ENCODE measurements around the gene TFAP2A.

TFAP2A gene

GRCh38 chr6:10414756-10415616, at the start of gene TFAP2A:
Gene TFAP2A (minus strand): TSS chr6:10415074. CDS start chr6:10414991, 83 bp downstream.
- peak; percentile 58 for DNase-seq (ENCODE audit: low spot score)

- DNase-seq (ENCODE audit: low spot score): no peak
Observed at GRCh38 chr6:10463491-10464481, 48.9 kb upstream of the TFAP2A start.

- no peak for DNase-seq (ENCODE audit: low spot score)
Observed at GRCh38 chr6:10463040-10463439, 48.2 kb upstream of the TFAP2A start.

GRCh38 chr6:10461850-10462249, 47.0 kb upstream of the TFAP2A start:
- no peak for DNase-seq (ENCODE audit: low spot score)

GRCh38 chr6:10460096-10460495, 45.2 kb upstream of the TFAP2A start:
- no peak for DNase-seq (ENCODE audit: low spot score)

- DNase-seq (ENCODE audit: low spot score): no peak
Observed at GRCh38 chr6:10458287-10458686, 43.4 kb upstream of the TFAP2A start.

DNA sequence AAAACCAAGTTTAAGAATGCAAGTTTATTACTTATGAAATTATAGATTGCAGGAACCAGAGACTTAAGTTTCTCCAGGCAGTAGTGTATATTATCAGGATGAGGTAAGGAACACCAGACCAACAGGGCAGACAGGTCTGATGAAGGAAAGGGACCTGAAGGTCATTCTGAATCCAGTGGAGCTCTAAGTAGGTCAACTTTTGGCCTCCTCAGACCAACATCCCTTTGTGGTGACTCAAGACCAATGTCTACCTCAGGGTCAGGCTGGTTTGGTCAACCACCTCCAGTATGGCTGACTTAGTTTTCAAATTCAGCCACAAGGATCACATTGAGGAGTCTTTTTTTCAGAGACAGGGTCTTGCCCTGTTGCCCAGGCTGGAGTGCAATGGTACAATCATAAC, 38.7 kb upstream of the TFAP2A start:
- DNase-seq (ENCODE audit: low spot score): no peak

GRCh38 chr6:10451828-10452509, 37.1 kb upstream of the TFAP2A start:
- peak; percentile 82 for DNase-seq (ENCODE audit: low spot score)

DNA sequence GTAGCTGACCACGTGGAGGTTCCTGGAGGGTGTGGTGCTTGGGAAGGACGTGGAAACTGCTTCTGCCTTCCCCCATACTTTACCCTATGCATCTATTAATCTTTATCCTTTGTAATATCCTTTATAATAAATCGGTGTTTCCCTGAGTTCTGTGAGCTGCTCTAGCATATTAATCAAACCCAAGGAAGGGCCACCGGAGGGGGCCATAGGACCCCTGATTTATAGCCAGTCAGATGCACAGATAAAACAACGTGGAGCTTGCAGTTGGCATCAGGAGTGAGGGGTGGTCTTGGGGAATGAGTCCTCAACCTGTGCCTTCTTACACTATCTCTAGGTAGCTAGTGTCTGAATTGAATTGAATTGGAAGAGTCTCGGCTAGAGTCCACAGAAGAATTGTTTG, 36.5 kb upstream of the TFAP2A start:
- DNase-seq (ENCODE audit: low spot score): no peak

DNA sequence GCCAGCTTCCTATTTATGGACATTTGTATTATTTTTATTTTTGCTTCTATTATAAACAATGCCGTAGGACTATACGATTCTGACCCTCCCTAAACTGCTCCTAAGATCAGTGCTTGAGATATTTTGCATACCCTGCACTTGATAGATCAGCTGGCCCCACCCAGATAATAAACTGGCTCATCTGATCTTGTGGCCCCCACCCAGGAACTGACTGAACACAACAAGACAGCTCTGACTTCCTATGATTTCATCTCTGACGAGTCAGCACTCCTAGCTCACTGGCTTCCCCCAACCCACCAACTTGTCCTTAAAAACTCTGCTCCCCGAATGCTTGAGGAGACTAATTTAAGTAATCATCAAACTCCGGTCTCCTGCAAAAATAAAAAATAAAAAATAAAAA, 34.9 kb upstream of the TFAP2A start:
- no peak for DNase-seq (ENCODE audit: low spot score)

DNA sequence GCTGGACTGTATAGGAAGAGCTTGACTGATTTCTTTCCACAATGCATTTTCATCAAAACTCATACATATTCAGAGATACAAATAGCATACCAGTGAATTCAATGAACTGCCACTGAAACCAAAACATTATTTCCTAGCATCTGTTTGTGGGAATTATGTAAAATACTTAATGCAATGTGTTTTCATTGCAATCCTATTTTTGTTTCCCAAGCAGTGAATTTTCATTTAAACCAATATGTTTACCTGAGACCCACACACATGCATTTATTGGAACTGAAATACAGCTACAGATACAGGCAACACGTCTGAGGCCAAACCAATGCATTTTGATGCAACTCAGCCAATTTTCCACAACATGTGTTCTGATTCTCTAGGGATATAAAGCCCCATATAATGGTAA, 33.2 kb upstream of the TFAP2A start:
- no peak for DNase-seq (ENCODE audit: low spot score)

DNA sequence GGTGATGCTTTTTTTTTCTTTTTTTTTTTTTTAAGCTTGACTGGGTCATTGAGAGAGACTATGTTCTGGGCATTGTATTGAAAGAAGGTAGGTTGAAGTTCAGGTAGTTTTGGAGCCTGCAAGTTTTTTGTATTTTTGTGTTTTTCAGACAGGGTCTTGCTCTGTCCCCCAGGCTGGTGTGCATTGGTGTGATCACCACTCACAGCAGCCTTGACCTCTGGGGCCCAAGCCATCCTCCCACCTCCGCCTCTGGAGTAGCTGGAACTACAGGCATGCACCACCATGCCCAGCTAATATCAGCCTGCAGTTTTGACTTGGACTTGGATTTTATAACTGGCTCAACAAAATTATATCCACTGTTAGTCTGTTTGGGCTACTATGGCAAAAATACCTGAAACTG, 31.7 kb upstream of the TFAP2A start:
- DNase-seq (ENCODE audit: low spot score): no peak

- no peak for DNase-seq (ENCODE audit: low spot score)
Observed at GRCh38 chr6:10441655-10442009, 26.8 kb upstream of the TFAP2A start.

DNA sequence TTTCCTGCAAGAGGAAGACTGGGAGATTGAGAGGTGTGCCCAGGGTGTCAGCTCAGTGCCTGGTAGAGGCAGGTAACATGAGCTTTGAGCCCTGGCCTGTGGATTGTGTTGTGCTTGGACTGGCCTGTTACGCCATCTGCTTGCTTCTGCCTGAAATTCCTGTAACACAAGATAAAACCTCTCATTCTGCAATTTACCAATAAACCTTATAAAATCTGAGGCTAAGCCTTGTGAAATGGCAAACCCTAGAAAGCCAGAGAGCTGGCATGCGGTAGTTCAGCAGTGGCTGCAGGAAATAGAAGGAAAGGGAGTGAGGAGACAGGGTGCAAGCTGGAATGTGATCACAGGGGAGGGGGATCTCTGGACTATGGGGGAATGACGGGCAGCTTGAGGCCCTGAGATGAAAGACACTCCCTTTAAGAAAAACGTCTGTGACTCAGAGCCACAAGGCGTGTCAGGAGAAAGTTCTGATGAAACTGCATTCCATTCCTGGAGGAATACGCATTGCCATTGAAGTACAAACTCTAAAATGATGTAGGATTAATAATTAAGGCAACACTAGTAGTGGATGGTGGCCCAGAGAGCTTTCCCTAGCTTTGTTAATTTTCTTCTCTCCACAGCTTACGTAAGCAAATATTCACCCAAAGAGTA, 26.3 kb upstream of the TFAP2A start:
- DNase-seq (ENCODE audit: low spot score): peak; percentile 86

- no peak for DNase-seq (ENCODE audit: low spot score)
Observed at GRCh38 chr6:10437891-10438290, 23.0 kb upstream of the TFAP2A start.

GRCh38 chr6:10434235-10434634, 19.4 kb upstream of the TFAP2A start:
- DNase-seq (ENCODE audit: low spot score): no peak

DNA sequence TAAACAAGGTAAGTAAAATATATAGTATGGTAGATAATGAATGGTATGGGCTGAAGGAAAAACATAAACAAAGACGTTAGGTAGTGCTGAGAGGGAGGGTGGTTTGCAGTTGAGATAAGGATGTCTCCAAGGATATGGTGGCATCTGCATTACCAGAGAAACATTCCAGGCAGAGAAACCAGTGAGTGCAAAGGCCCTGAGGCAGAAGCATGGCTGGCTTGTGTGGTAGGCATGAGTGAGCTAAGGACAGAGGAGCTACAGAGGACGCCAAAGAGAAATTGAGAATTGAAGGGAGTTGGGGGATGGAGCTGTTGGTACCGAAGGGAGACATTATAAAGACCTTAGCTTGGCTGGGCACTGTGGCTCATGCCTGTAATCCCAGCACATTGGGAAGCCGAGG, 18.4 kb upstream of the TFAP2A start:
- DNase-seq (ENCODE audit: low spot score): no peak

DNA sequence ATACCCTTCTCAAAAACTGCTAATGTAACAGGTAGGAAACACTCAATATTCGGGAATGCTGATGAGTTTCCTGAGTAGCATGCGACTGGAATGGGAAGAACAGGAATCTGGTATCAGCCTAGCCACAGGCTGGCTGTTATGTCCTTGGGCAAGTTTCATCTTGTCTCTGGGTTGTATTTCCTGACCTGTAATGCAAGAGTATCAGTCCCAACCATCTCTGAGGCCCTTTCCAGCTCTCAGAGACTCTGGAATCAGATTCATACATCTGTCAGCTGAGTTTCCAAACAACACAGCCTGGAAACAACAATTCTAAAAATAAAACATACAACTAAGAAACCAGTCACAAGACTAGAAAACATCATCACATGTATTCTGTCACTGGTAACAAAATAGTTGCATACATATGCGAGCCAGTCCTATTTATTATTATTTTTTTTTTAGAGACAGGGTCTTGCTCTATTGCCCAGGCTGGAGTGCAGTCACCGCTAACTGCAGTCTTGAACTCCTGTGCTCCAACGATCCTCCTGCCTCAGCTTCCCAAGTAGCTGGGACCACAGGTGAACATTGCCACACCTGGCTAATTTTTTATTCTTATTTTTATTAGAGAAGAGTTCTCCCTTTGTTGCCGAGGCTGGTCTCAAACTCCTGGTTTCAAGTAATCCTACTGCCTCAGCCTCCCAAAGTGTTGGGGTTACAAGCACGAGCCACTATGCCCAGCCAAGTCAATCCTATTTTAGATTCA, 16.7 kb upstream of the TFAP2A start:
- DNase-seq (ENCODE audit: low spot score): no peak

- peak; percentile 45 for DNase-seq (ENCODE audit: low spot score)
Observed at GRCh38 chr6:10429638-10430427, 15.0 kb upstream of the TFAP2A start.

GRCh38 chr6:10426781-10427279, 12.0 kb upstream of the TFAP2A start:
- DNase-seq (ENCODE audit: low spot score): no peak

All from AG20443 (cell line).